Kidney epithelial cell (primary cell): ENCODE data around the gene CFAP157. TPM values are rescaled to one million over a fixed set of nuclear protein-coding genes. Genes with fewer than 3 reads are reported as not detected.

Source experiments
- DNase-seq: peaks from one replicate; pipeline ENCODE4 v3.0.0-alpha.2; 2010; ENCODE audit warnings: low read depth
- H3K27me3 ChIP-seq: 2 replicates; pipeline ENCODE4 v1.6.0; 2011; ENCODE audit warnings: low read length; ENCODE audit not compliant: control insufficient read depth, insufficient read depth
- H3K36me3 ChIP-seq: 2 replicates; pipeline ENCODE4 v1.5.1; 2011; ENCODE audit warnings: low read length; ENCODE audit not compliant: control insufficient read depth, insufficient read depth
- H3K4me3 ChIP-seq: 2 replicates; pipeline ENCODE4 v1.5.1; 2011; ENCODE audit warnings: low read depth, mild to moderate bottlenecking, control low read depth, low read length
- total RNA-seq: library from RNA; depleted of rRNA; stranded (reverse); fragments of >200 nt; gene quantifications from 2 replicates; pipeline ENCODE4 v1.2.3, GENCODE V29; 2015
- TF ChIP-seq, protein P1 (sequence below): IDR thresholded peaks from 2 replicates; pipeline ENCODE4 v1.5.1; 2011; ENCODE audit warnings: mild to moderate bottlenecking, moderate library complexity, low read length, control low read depth, inconsistent platforms; ENCODE audit not compliant: insufficient read depth, poor library complexity, severe bottlenecking

CFAP157 gene
- total RNA-seq, 1 donor from 2014 or later, result not detected

- TF ChIP-seq, protein P1, sequence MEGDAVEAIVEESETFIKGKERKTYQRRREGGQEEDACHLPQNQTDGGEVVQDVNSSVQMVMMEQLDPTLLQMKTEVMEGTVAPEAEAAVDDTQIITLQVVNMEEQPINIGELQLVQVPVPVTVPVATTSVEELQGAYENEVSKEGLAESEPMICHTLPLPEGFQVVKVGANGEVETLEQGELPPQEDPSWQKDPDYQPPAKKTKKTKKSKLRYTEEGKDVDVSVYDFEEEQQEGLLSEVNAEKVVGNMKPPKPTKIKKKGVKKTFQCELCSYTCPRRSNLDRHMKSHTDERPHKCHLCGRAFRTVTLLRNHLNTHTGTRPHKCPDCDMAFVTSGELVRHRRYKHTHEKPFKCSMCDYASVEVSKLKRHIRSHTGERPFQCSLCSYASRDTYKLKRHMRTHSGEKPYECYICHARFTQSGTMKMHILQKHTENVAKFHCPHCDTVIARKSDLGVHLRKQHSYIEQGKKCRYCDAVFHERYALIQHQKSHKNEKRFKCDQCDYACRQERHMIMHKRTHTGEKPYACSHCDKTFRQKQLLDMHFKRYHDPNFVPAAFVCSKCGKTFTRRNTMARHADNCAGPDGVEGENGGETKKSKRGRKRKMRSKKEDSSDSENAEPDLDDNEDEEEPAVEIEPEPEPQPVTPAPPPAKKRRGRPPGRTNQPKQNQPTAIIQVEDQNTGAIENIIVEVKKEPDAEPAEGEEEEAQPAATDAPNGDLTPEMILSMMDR, result no peak
Observed at GRCh38 chr9:127762111-127762676, 55.4 kb downstream of the CFAP157 start.

DNA sequence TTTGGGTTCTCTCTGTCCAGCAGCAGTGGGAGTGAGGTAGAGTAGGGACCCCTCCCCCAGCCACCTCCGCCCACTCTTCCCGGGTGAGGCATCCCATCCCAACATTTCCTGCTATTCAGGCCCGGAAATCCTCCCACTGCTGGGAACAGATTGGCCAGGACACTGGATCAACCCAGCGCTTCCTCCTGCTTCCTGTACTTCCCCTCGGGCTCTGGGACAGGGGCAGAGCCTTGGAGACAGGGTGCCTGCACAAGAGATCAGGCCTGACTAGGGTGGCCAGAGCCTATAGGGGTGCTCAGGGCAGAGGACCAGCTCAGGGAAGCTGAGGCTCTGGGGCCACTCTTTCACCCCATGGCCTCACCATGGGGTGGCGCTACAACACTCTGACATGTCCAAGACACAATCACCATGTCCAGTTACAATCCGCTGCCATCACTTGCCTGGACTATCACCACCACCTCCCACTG, 57.2 kb downstream of the CFAP157 start:
- H3K36me3 ChIP-seq, result no peaks in the 10 kb centered on the region
- TF ChIP-seq, protein P1, result peak; percentile 20
- no peak overlapping the region for H3K4me3 ChIP-seq
- peaks cover 23% of the 10 kb centered on the region for H3K27me3 ChIP-seq
- DNase-seq, result no peak

More at GRCh38 chr9:127762111-127762676, 55.4 kb downstream of the CFAP157 start:
- Histone ChIP-seq H3K27me3 (peaks cover 25% of the 10 kb centered on the region), H3K4me3 (no peak overlapping the region), H3K36me3 (no peaks in the 10 kb centered on the region)
- no peak for DNase-seq

GRCh38 chr9:127765418-127765817, 58.6 kb downstream of the CFAP157 start:
- Histone ChIP-seq H3K36me3 (no peaks in the 10 kb centered on the region), H3K4me3 (no peak overlapping the region), H3K27me3 (peaks cover 23% of the 10 kb centered on the region)
- TF ChIP-seq, protein P1, result no peak
- DNase-seq, result no peak

Other genes starting within 250 kb of the CFAP157 start
- 23.8 and 27.5 TPM in 2 replicates for gene STXBP1, start 94.7 kb upstream of the CFAP157 start, total RNA-seq
- 36.5 and 43.6 TPM in 2 replicates for gene PTRH1, start 8.7 kb downstream of the CFAP157 start, total RNA-seq
- gene TTC16, start 9.1 kb downstream of the CFAP157 start, total RNA-seq, result not detected in 2 replicates
- gene TOR2A, start 28.3 kb downstream of the CFAP157 start, total RNA-seq, result 13.3 and 13.4 TPM in 2 replicates
- gene SH2D3C, start 71.7 kb downstream of the CFAP157 start, total RNA-seq, result 0.17 and 0.27 TPM in 2 replicates
- 38.5 and 47.3 TPM in 2 replicates for gene CDK9, start 79.0 kb downstream of the CFAP157 start, total RNA-seq
- 92.5 and 131 TPM in 2 replicates for gene FPGS, start 95.9 kb downstream of the CFAP157 start, total RNA-seq
- gene ENG, start 147.7 kb downstream of the CFAP157 start, total RNA-seq, result 3.4 and 6.3 TPM in 2 replicates
- 44.8 and 56.4 TPM in 2 replicates for gene AK1, start 170.7 kb downstream of the CFAP157 start, total RNA-seq
- gene ST6GALNAC6, start 192.6 kb downstream of the CFAP157 start, total RNA-seq, result 25.6 and 31.1 TPM in 2 replicates
- 21.0 and 32.5 TPM in 2 replicates for gene ST6GALNAC4, start 210.1 kb downstream of the CFAP157 start, total RNA-seq
- gene PIP5KL1, start 223.8 kb downstream of the CFAP157 start, total RNA-seq, result 3.6 and 4.2 TPM in 2 replicates
- gene DPM2, start 230.9 kb downstream of the CFAP157 start, total RNA-seq, result 31.8 and 33.1 TPM in 2 replicates